A549 (cell line): Measurements from ENCODE around the gene PTTG2. TPM values are rescaled to one million over a fixed set of nuclear protein-coding genes. Genes with fewer than 3 reads are reported as not detected.

Experiments used
- ATAC-seq, 2 experiments: fragments of 200-7000 bp in 1 of 2; fragments of >200 bp in 1 of 2; cut with Nextera tagmentation in 1 of 2; cut with Tn5 transposase in 1 of 2; 3 replicates each; pipeline versions ENCODE4 v1.8.0 to v1.9.1; 2018 to 2020; ENCODE audit warnings: mild to moderate bottlenecking in 1 of 2, moderate library complexity in 1 of 2
- CTCF ChIA-PET: fragments of 300-600 bp; sonication (Branson Sonifier 250); formaldehyde crosslinking; extraction: SDS; loops from one replicate; lab custom pipeline; 2021; ENCODE audit warnings: antibody characterized with exemption, inconsistent platforms; lab: Yijun Ruan, JAX
- POLR2A ChIA-PET: fragments of 350-600 bp; formaldehyde crosslinking; extraction: SDS; loops from one replicate; lab custom pipeline; 2021; ENCODE audit warnings: antibody characterized with exemption, inconsistent platforms; lab: Yijun Ruan, JAX
- DNase-seq, 2 experiments: peaks; one replicate each; pipeline versions ENCODE4 v3.0.0 to v3.0.0-alpha.2; 2011 to 2016; ENCODE audit warnings: low read depth in 1 of 2, low spot score in 1 of 2
- FAIRE-seq: peaks from 2 replicates; lab custom pipeline; 2011; peaks lifted over from hg19 to GRCh38; lab: Jason Lieb, UNC
- H3K27ac ChIP-seq, 2 experiments: fragments of >200 bp; sonication (Bioruptor Twin); formaldehyde crosslinking; 3 replicates each; pipeline ENCODE4 v1.5.1; 2016 to 2017
- H3K4me1 ChIP-seq: fragments of >200 bp; sonication (Bioruptor Twin); formaldehyde crosslinking; 3 replicates; pipeline ENCODE4 v1.6.1; 2016
- H3K4me2 ChIP-seq: fragments of >200 bp; sonication (Bioruptor Twin); formaldehyde crosslinking; 3 replicates; pipeline ENCODE4 v1.6.1; 2016
- H3K4me3 ChIP-seq: fragments of >200 bp; sonication (Bioruptor Twin); formaldehyde crosslinking; 3 replicates; pipeline ENCODE4 v1.5.1; 2016
- H3K9me3 ChIP-seq: fragments of >200 bp; sonication (Bioruptor Twin); formaldehyde crosslinking; 3 replicates; pipeline ENCODE4 v1.6.1; 2016
- CEBPB ChIP-seq, 2 experiments: fragments of >200 bp in 1 of 2; sonication (Bioruptor Twin) in 1 of 2; formaldehyde crosslinking in 1 of 2; IDR thresholded peaks; 2 replicates each; pipeline ENCODE4 v1.6.1; 2012 to 2016
- CHD2 ChIP-seq: fragments of 150-350 bp; IDR thresholded peaks from 2 replicates; pipeline ENCODE4 v1.6.1; 2014; ENCODE audit warnings: low read length; ENCODE audit not compliant: partially characterized antibody
- CHD4 ChIP-seq: fragments of 200-600 bp; sonication (generic); IDR thresholded peaks from 2 replicates; pipeline ENCODE4 v1.6.1; 2016; ENCODE audit warnings: antibody characterized with exemption, mild to moderate bottlenecking, borderline replicate concordance
- FOSL2 ChIP-seq, 2 experiments: fragments of 450-650 bp in 1 of 2; fragments of >200 bp in 1 of 2; sonication (Bioruptor Twin) in 1 of 2; formaldehyde crosslinking; IDR thresholded peaks; 2 replicates each; pipeline versions ENCODE4 v1.5.0 to v1.6.1; 2016 to 2020; ENCODE audit warnings: mild to moderate bottlenecking in 1 of 2, moderate library complexity in 1 of 2
- FOXS1 ChIP-seq: fragments of 250-450 bp; sonication (Bioruptor Pico); IDR thresholded peaks from 2 replicates; pipeline ENCODE4 v1.5.0; 2020; ENCODE audit warnings: mild to moderate bottlenecking, moderate library complexity
- GATA3 ChIP-seq: IDR thresholded peaks from 2 replicates; pipeline ENCODE4 v1.6.1; 2012; ENCODE audit warnings: borderline replicate concordance
- HDAC2 ChIP-seq: fragments of 200-600 bp; sonication (generic); IDR thresholded peaks from 2 replicates; pipeline ENCODE4 v1.6.1; 2016
- HOXA7 ChIP-seq: fragments of 250-450 bp; sonication (Bioruptor Pico); IDR thresholded peaks from 2 replicates; pipeline ENCODE4 v1.5.0; 2020; ENCODE audit warnings: mild to moderate bottlenecking, moderate library complexity
- HOXB13 ChIP-seq: fragments of 250-450 bp; sonication (Bioruptor Pico); IDR thresholded peaks from 2 replicates; pipeline ENCODE4 v1.5.0; 2020; ENCODE audit warnings: low read depth, mild to moderate bottlenecking, moderate library complexity
- HOXB5 ChIP-seq: fragments of 250-450 bp; sonication (Bioruptor Pico); IDR thresholded peaks from 2 replicates; pipeline ENCODE4 v1.5.0; 2020; ENCODE audit warnings: mild to moderate bottlenecking, moderate library complexity
- JUN ChIP-seq, 2 experiments: fragments of >200 bp; sonication (Bioruptor Twin); formaldehyde crosslinking; IDR thresholded peaks; 2 replicates in 1 of 2; 3 replicates in 1 of 2; pipeline ENCODE4 v1.6.1; 2016 to 2017
- KDM1A ChIP-seq: fragments of 200-600 bp; sonication (generic); IDR thresholded peaks from 2 replicates; pipeline ENCODE4 v1.6.1; 2016; ENCODE audit warnings: low read depth, mild to moderate bottlenecking
- KDM5A ChIP-seq: fragments of 200-600 bp; sonication (generic); IDR thresholded peaks from 2 replicates; pipeline ENCODE4 v1.6.1; 2016; ENCODE audit warnings: antibody characterized with exemption, mild to moderate bottlenecking
- MAFK ChIP-seq: fragments of 450-650 bp; IDR thresholded peaks from 2 replicates; pipeline ENCODE4 v1.6.1; 2014; ENCODE audit not compliant: partially characterized antibody
- MAZ ChIP-seq: fragments of 150-350 bp; IDR thresholded peaks from 2 replicates; pipeline ENCODE4 v1.6.1; 2014; ENCODE audit warnings: antibody characterized with exemption, low read depth, low read length, borderline replicate concordance
- MYC ChIP-seq: IDR thresholded peaks from 2 replicates; pipeline ENCODE4 v1.6.1; 2012; ENCODE audit warnings: mild to moderate bottlenecking, inconsistent platforms, low read length, improper control_type of control experiment, borderline replicate concordance
- NPAS2 ChIP-seq: fragments of 250-450 bp; sonication (Bioruptor Pico); IDR thresholded peaks from 2 replicates; pipeline ENCODE4 v1.8.0; 2022; ENCODE audit warnings: mild to moderate bottlenecking, moderate library complexity, borderline replicate concordance
- POLR2A ChIP-seq: IDR thresholded peaks from 2 replicates; pipeline ENCODE4 v1.6.1; 2012; ENCODE audit warnings: mild to moderate bottlenecking, low read length
- SMC3 ChIP-seq: fragments of >200 bp; sonication (Bioruptor Twin); formaldehyde crosslinking; IDR thresholded peaks from 3 replicates; pipeline ENCODE4 v1.6.1; 2018; ENCODE audit warnings: inconsistent platforms
- SREBF2 ChIP-seq: fragments of 450-650 bp; IDR thresholded peaks from 2 replicates; pipeline ENCODE4 v1.6.1; 2014; ENCODE audit warnings: mild to moderate bottlenecking, moderate library complexity
- ZC3H11A ChIP-seq: fragments of 450-650 bp; IDR thresholded peaks from 2 replicates; pipeline ENCODE4 v1.6.1; 2014; ENCODE audit warnings: antibody characterized with exemption, mild to moderate bottlenecking
- ZFP36 ChIP-seq: fragments of 450-650 bp; IDR thresholded peaks from 2 replicates; pipeline ENCODE4 v1.6.1; 2014; ENCODE audit warnings: borderline replicate concordance; ENCODE audit not compliant: partially characterized antibody
- WGBS: methylation state at CpG from one replicate; pipeline ENCODE4 v1.1.6; 2017; ENCODE audit errors: missing lambda C conversion rate; 5-methylcytosine and 5-hydroxymethylcytosine counted together
- polyA plus RNA-seq, 4 experiments: library from polyadenylated mRNA; depleted of rRNA in 3 of 4; stranded (reverse); fragments of >200 nt; fragmentation: RNase III in 1 of 4; extraction: RNeasy Plus Mini Kit Qiagen cat#74134 plus additional on column Dnase treatment in 1 of 4; gene quantifications; 2 replicates in 3 of 4; 3 replicates in 1 of 4; pipeline ENCODE4 v1.2.3, GENCODE V29; 2011 to 2017
- TF ChIP-seq, protein P1 (sequence below): fragments of 250-450 bp; sonication (Bioruptor Pico); IDR thresholded peaks from 2 replicates; pipeline ENCODE4 v1.5.0; 2020; ENCODE audit warnings: low read depth, mild to moderate bottlenecking, moderate library complexity
- TF ChIP-seq, protein P2 (sequence below): fragments of 200-600 bp; sonication (generic); IDR thresholded peaks from 2 replicates; pipeline ENCODE4 v1.6.1; 2016; ENCODE audit warnings: antibody characterized with exemption, mild to moderate bottlenecking, moderate library complexity
- TF ChIP-seq, protein P3 (sequence below): fragments of 250-450 bp; sonication (Bioruptor Pico); IDR thresholded peaks from 2 replicates; pipeline ENCODE4 v1.5.0; 2021; ENCODE audit warnings: mild to moderate bottlenecking, moderate library complexity, borderline replicate concordance

Gene PTTG2
- polyA plus RNA-seq, 2 of the 4 experiments (the other 2 are of a cell fraction): not detected

DNA sequence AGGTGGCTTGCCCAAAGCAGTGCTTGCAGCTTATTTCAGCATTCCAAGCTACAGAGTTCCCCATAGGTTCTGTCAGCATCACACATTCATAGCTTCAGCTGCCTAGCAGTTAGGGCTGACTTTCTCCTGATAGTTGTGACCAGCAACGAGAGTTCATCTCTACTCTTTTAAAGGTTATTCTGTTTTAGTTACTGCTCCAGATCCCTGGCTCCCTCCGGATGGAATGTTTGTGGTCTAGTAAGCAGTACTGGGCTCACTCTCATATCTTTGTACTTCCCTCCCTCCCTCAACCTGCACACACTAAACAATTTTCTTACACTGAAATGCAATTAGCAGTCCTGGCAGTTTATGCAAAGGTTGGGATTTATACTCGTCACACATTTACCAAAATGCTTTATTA, 43.9 kb downstream of the PTTG2 start:
- H3K27ac ChIP-seq: no peak overlapping the region
- TF ChIP-seq NPAS2 (CRISPR knock-in tag): no peak
- TF ChIP-seq, all 56 proteins: peak for 0
- POLR2A ChIA-PET: interaction anchor here (0.7 kb wide), 1 partner anchor 25 kb away, joined by 3 read pairs; no protein-coding TSS in a partner anchor
- WGBS: 73% methylated on average over 3 of the region's 3 CpGs
- Histone ChIP-seq H3K4me3 (no peak overlapping the region), H3K4me1 (no peaks in the 10 kb centered on the region), H3K9me3 (no peaks in the 10 kb centered on the region), H3K4me2 (no peak overlapping the region)
- CTCF ChIA-PET: interaction anchor here (0.5 to 0.9 kb wide), 3 partner anchors 13 to 43 kb away, joined by 3 read pairs; no protein-coding TSS in a partner anchor
- ATAC-seq: no peak
- DNase-seq: no peak
- no peak for FAIRE-seq

DNA sequence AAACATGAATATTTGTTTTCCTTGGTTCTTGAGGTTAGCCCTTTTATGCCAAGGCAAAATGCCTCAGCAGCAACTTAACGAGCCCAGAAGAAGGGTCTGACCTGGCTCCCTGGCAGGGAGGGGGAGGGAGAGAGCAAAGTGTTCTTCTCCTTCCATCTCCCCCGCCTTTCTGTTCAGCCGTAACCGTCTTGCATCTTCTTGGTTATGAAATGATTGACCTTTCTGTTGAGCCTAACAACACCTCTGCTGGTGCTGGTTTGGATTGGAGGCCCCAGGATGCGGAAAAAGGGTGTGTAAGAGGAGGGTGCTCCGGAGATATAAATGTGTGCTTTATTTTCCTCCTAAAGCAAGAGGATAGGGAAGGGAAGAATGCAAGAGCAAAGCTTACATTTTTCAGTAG, 44.7 kb downstream of the PTTG2 start:
- POLR2A ChIA-PET: interaction anchor here (0.7 kb wide), 1 partner anchor 26 kb away, joined by 3 read pairs; no protein-coding TSS in a partner anchor
- no peak for ATAC-seq
- no peak overlapping the region for H3K4me2 ChIP-seq
- no peak overlapping the region for H3K4me3 ChIP-seq
- H3K9me3 ChIP-seq: no peaks in the 10 kb centered on the region
- TF ChIP-seq CEBPB (IDR thresholded peaks at IDR 0.05) (no peak), JUN (IDR thresholded peaks at IDR 0.05) (no peak), MAFK (no peak), FOSL2 (IDR thresholded peaks at IDR 0.05) (no peak), FOSL2 (CRISPR knock-in tag; IDR thresholded peaks at IDR 0.05) (no peak), MAZ (no peak)
- TF ChIP-seq, protein P1, sequence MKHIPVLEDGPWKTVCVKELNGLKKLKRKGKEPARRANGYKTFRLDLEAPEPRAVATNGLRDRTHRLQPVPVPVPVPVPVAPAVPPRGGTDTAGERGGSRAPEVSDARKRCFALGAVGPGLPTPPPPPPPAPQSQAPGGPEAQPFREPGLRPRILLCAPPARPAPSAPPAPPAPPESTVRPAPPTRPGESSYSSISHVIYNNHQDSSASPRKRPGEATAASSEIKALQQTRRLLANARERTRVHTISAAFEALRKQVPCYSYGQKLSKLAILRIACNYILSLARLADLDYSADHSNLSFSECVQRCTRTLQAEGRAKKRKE: no peak
- TF ChIP-seq, all 56 proteins: peak for 0
- H3K27ac ChIP-seq: no peak overlapping the region
- DNase-seq (no peak), FAIRE-seq (no peak)
- H3K4me1 ChIP-seq: no peaks in the 10 kb centered on the region
- CTCF ChIA-PET: no interaction called here
- WGBS: 90% methylated on average over 6 of the region's 6 CpGs

DNA sequence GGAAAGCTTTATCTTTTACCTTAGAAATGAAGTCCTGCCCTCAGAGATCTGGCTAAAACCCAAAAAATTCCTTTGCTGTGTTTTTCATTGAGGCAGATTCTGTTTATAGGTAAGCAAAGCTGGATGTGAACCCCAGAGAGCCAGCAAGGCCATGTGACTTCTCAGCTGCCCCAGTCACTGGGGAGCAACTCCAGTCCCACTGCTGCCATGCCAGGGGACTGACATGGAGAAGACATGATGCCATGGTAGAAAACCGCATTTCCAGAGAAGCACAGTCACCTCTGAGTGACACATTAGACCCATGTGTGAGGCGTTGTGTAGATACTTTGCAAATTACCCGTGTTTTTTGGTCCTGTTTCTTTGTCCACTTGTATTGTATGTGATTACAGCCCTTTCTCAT, 45.4 kb downstream of the PTTG2 start:
- Histone ChIP-seq H3K4me2 (no peak overlapping the region), H3K27ac (no peak overlapping the region), H3K9me3 (no peaks in the 10 kb centered on the region), H3K4me3 (no peak overlapping the region), H3K4me1 (no peaks in the 10 kb centered on the region)
- FAIRE-seq (no peak), ATAC-seq (no peak), DNase-seq (no peak)
- ChIA-PET POLR2A (no interaction called here), CTCF (no interaction called here)
- WGBS: 76% methylated on average over 3 of the region's 3 CpGs
- TF ChIP-seq FOXS1 (CRISPR knock-in tag) (no peak), GATA3 (no peak), HDAC2 (no peak), JUN (IDR thresholded peaks at IDR 0.05) (no peak), SMC3 (no peak), SREBF2 (no peak), HOXA7 (CRISPR knock-in tag) (no peak), HOXB13 (CRISPR knock-in tag) (no peak), ZFP36 (no peak), POLR2A (no peak), ZC3H11A (no peak), HOXB5 (CRISPR knock-in tag) (no peak), MYC (no peak), CHD4 (no peak), KDM5A (no peak), KDM1A (no peak), CHD2 (no peak), NPAS2 (CRISPR knock-in tag) (no peak)
- TF ChIP-seq, protein P2, sequence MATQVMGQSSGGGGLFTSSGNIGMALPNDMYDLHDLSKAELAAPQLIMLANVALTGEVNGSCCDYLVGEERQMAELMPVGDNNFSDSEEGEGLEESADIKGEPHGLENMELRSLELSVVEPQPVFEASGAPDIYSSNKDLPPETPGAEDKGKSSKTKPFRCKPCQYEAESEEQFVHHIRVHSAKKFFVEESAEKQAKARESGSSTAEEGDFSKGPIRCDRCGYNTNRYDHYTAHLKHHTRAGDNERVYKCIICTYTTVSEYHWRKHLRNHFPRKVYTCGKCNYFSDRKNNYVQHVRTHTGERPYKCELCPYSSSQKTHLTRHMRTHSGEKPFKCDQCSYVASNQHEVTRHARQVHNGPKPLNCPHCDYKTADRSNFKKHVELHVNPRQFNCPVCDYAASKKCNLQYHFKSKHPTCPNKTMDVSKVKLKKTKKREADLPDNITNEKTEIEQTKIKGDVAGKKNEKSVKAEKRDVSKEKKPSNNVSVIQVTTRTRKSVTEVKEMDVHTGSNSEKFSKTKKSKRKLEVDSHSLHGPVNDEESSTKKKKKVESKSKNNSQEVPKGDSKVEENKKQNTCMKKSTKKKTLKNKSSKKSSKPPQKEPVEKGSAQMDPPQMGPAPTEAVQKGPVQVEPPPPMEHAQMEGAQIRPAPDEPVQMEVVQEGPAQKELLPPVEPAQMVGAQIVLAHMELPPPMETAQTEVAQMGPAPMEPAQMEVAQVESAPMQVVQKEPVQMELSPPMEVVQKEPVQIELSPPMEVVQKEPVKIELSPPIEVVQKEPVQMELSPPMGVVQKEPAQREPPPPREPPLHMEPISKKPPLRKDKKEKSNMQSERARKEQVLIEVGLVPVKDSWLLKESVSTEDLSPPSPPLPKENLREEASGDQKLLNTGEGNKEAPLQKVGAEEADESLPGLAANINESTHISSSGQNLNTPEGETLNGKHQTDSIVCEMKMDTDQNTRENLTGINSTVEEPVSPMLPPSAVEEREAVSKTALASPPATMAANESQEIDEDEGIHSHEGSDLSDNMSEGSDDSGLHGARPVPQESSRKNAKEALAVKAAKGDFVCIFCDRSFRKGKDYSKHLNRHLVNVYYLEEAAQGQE: no peak
- TF ChIP-seq, protein P3, sequence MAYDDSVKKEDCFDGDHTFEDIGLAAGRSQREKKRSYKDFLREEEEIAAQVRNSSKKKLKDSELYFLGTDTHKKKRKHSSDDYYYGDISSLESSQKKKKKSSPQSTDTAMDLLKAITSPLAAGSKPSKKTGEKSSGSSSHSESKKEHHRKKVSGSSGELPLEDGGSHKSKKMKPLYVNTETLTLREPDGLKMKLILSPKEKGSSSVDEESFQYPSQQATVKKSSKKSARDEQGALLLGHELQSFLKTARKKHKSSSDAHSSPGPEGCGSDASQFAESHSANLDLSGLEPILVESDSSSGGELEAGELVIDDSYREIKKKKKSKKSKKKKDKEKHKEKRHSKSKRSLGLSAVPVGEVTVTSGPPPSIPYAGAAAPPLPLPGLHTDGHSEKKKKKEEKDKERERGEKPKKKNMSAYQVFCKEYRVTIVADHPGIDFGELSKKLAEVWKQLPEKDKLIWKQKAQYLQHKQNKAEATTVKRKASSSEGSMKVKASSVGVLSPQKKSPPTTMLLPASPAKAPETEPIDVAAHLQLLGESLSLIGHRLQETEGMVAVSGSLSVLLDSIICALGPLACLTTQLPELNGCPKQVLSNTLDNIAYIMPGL (CRISPR knock-in tag): no peak
